MCF 10A (cell line): Measurements from ENCODE around the gene CRY1. TPM values are rescaled to one million over a fixed set of nuclear protein-coding genes. Genes with fewer than 3 reads are reported as not detected.

ENCODE experiments used
- BruUV-seq: library from RNA; stranded (reverse); fragments of 400-500 nt; replicated peaks from 2 replicates; lab custom pipeline; 2021; lab: Mats Ljungman, UMichigan
- CTCF ChIA-PET: fragments of 300-600 bp; sonication (Branson Sonifier 250); formaldehyde crosslinking; extraction: SDS; loops from one replicate; lab custom pipeline; 2021; ENCODE audit warnings: antibody characterized with exemption, inconsistent platforms; lab: Yijun Ruan, JAX
- POLR2A ChIA-PET: fragments of 300-600, 350-650 bp; sonication (Branson Sonifier 250); formaldehyde crosslinking; extraction: SDS; loops from one replicate; lab custom pipeline; 2020; ENCODE audit warnings: antibody characterized with exemption, inconsistent platforms; lab: Yijun Ruan, JAX
- DNase-seq: peaks from one replicate; pipeline ENCODE4 v3.0.0-alpha.2; 2018; ENCODE audit not compliant: unreplicated experiment
- H3K27ac Mint-ChIP-seq: one replicate; pipeline ENCODE4 v1.8.0; 2022; ENCODE audit warnings: mild to moderate bottlenecking, low read depth, mixed read lengths; ENCODE audit not compliant: unreplicated experiment
- H3K27me3 Mint-ChIP-seq: one replicate; pipeline ENCODE4 v1.8.0; 2022; ENCODE audit warnings: mixed read lengths; ENCODE audit not compliant: insufficient read depth, unreplicated experiment
- H3K36me3 Mint-ChIP-seq: one replicate; pipeline ENCODE4 v1.8.0; 2022; ENCODE audit warnings: mild to moderate bottlenecking, moderate library complexity, mixed read lengths; ENCODE audit not compliant: insufficient read depth, unreplicated experiment
- H3K4me1 Mint-ChIP-seq: one replicate; pipeline ENCODE4 v1.8.0; 2022; ENCODE audit warnings: mixed read lengths; ENCODE audit not compliant: insufficient read depth, unreplicated experiment
- H3K4me3 Mint-ChIP-seq: one replicate; pipeline ENCODE4 v1.8.0; 2022; ENCODE audit warnings: mild to moderate bottlenecking, moderate library complexity, mixed read lengths; ENCODE audit not compliant: unreplicated experiment
- H3K9me3 Mint-ChIP-seq: one replicate; pipeline ENCODE4 v1.8.0; 2022; ENCODE audit warnings: mixed read lengths; ENCODE audit not compliant: unreplicated experiment
- CTCF ChIP-seq: fragments of 200-600 bp; IDR thresholded peaks from one replicate; pipeline ENCODE4 v1.8.0; 2022; ENCODE audit warnings: antibody characterized with exemption, mild to moderate bottlenecking; ENCODE audit not compliant: unreplicated experiment
- intact Hi-C: fragments of 100-400 bp; cut with micrococcal nuclease; formaldehyde crosslinking; loops from 2 replicates; pipeline ENCODE4 v1.14.1; 2022
- total RNA-seq: library from RNA; stranded (reverse); gene quantifications from 2 replicates; pipeline ENCODE4 v1.2.3, GENCODE V29; 2022

Gene CRY1
- total RNA-seq, 1 experiment from 2014 or later: 11.6 TPM

GRCh38 chr12:107130830-107131611 is 37.7 kb upstream of the CRY1 start:
- no peak overlapping the region for H3K4me3 Mint-ChIP-seq
- H3K4me1 Mint-ChIP-seq: no peaks in the 10 kb centered on the region
- H3K36me3 Mint-ChIP-seq: no peaks in the 10 kb centered on the region
- DNase-seq: no peak
- CTCF ChIA-PET: interaction anchor here (0.5 to 17.8 kb wide), 58 partner anchors 8 to 783 kb away, joined by 3 to 516 read pairs (median 5); no protein-coding TSS in a partner anchor
- no peaks in the 10 kb centered on the region for H3K9me3 Mint-ChIP-seq
- POLR2A ChIA-PET: interaction anchor here (0.7 to 1.6 kb wide), 5 partner anchors 265 to 481 kb away, joined by 3 to 5 read pairs (median 4); no protein-coding TSS in a partner anchor
- no peak overlapping the region for H3K27ac Mint-ChIP-seq
- intact Hi-C loops: loop anchor here (5.0 to 10.0 kb wide), 2 partner anchors 186 to 754 kb away; a partner anchor contains a TSS
- TF ChIP-seq CTCF: no peak
- BruUV-seq: no TSS peak
- H3K27me3 Mint-ChIP-seq: no peaks in the 10 kb centered on the region

DNA sequence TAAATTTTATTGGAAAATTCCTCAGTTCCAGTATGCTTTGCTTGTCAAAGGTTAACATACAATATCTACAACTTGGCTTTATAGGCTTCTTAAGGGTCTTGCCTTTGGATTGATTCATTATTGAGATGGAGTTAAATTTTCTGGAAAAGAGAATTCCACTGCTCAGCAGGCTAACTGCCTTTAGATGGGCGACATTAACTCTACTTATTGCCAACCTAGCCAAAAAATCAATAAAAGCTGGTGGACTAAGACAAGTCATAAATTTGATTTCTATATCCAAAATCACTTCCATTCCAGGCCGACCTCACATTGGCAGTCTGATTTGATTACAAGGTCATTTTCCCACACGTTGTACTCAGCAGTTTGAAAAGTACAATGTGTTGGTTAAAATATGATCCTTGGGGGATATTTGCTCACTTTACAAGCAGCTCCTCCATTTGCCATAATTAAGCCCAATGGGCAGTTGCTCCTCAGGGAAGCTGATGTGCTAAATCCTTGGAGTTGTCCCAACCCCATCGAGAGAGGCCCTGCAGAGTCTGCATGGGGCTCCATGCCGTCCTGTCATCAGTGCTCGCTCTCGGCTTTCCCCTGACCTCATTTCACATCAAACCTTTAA is 36.1 kb upstream of the CRY1 start:
- BruUV-seq: no TSS peak
- TF ChIP-seq CTCF: no peak
- DNase-seq: no peak
- ChIA-PET CTCF (interaction anchor here (0.6 to 17.8 kb wide), 7 partner anchors 16 to 622 kb away, joined by 3 to 516 read pairs (median 5); no protein-coding TSS in a partner anchor), POLR2A (interaction anchor here (0.7 kb wide), 1 partner anchor 8 kb away, joined by 4 read pairs; no protein-coding TSS in a partner anchor)
- H3K9me3 Mint-ChIP-seq: no peaks in the 10 kb centered on the region
- no peak overlapping the region for H3K27ac Mint-ChIP-seq
- no peaks in the 10 kb centered on the region for H3K4me1 Mint-ChIP-seq
- H3K27me3 Mint-ChIP-seq: no peaks in the 10 kb centered on the region
- H3K36me3 Mint-ChIP-seq: no peaks in the 10 kb centered on the region
- H3K4me3 Mint-ChIP-seq: no peak overlapping the region
- intact Hi-C loops: no loop called here

GRCh38 chr12:107127482-107128430 is 34.4 kb upstream of the CRY1 start:
- no peak overlapping the region for H3K27ac Mint-ChIP-seq
- peaks cover 3% of the 10 kb centered on the region for H3K27me3 Mint-ChIP-seq
- ChIA-PET CTCF (interaction anchor here (0.9 to 17.8 kb wide), 6 partner anchors 12 to 494 kb away, joined by 4 to 516 read pairs (median 4); no protein-coding TSS in a partner anchor), POLR2A (interaction anchor here (0.6 kb wide), 1 partner anchor 330 kb away, joined by 3 read pairs; no protein-coding TSS in a partner anchor)
- BruUV-seq: no TSS peak
- intact Hi-C loops: loop anchor here (1.0 kb wide), 1 partner anchor 483 kb away; no protein-coding TSS in a partner anchor
- no peaks in the 10 kb centered on the region for H3K4me1 Mint-ChIP-seq
- no peaks in the 10 kb centered on the region for H3K9me3 Mint-ChIP-seq
- H3K4me3 Mint-ChIP-seq: no peak overlapping the region
- no peak for DNase-seq
- no peak for TF ChIP-seq CTCF
- no peaks in the 10 kb centered on the region for H3K36me3 Mint-ChIP-seq
